HG03159 (cell line): Measurements from ENCODE around the gene CYP2A6.
"Not testable (repeated sequence)": the region's sequence is repeated elsewhere in the genome, so short reads cannot be mapped to it uniquely, and the experiment has no call there.

Source experiments
- ATAC-seq: cut with Tn5 transposase; IDR thresholded peaks from one replicate; pipeline ENCODE4 v1.9.1; 2021; ENCODE audit warnings: mild to moderate bottlenecking, moderate library complexity; ENCODE audit not compliant: unreplicated experiment

The CYP2A6 gene

DNA sequence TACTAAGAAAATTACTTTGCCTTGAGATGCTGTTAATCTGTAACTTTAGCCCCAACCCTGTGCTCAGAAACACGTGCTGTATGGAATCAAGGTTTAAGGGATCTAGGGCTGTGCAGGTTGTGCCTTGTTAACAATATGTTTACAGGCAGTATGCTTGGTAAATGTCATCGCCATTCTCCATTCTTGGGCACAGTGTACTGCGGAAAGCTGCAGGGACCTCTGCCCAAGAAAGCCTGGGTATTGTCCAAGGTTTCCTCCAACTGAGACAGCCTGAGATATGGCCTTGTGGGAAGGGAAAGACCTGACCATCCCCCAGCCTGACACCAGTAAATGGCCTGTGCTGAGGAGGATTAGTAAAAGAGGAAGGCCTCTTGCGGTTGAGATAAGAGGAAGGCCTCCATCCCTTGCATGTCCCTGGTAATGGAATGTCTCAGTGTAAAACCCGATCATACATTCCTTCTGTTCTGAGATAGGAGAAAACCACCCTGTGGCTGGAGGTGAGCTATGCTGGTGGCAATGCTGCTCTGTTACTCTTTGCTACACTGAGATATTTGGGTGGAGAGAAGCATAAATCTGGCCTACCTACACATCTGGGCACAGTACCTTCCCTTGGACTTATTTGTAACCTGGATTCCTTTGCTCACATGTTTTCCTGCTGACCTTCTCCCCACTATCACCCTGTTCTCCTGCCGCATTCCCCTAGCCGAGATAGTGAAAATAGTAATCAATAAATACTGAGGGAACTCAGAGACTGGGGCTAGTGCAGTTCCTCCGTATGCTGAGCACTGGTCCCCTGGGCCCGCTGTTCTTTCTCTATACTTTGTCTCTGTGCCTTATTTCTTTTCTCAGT lies 27.3 kb downstream of the CYP2A6 start:
- not testable (repeated sequence) for ATAC-seq

DNA sequence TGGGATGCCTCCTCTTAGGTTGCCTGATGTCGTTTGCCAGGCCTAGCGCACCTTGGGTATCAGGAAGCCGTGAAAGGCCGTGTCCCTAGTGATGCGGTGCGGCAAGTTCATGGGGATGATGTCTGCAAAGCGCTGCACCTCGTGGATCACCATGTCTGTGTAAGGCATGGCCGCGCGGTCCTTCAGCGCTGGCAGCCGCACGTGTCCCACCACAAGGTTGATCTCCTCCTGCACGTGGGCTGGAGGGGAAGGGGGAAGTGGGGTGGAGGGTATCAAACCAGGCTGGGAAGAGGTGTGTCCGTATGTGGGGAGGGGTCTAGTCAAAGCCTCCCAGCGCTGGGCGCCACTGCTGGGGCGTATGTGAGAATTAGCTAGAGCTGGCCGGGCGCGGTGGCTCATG lies 28.1 kb downstream of the CYP2A6 start:
- no peak for ATAC-seq

DNA sequence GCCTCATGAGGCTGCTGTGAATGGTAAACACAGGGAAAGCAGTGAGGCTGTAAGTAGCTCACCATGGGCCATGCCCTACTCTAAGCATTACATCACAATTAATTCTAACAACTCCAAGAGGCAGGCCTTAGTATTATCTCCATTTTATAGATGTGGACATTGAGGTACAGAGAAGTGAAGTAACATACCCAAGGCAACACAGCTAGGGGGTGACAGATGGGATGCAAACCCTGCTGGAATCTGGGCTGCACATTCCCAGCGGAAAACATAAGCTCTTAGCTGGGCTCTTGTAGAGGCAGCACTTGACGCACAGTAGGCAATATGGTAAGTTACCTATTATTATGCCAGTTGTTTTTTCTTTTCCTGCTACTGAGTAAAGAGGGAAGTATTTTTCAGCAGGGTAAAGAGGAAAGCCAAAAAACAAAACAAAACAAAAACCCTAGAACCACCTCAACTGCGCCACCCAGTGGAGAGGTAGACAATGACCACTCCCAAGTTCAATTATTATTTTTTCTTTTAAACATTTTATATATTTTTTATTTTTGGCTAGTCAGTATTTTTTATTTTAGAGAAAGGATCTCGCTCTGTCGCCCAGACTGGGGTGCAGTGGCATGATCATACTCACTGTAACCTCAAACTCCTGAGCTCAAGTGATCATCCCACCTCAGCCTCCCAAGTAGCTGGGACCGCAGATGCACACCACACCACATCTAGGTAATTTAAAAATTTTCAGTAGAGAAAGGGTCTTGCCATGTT lies 30.6 kb downstream of the CYP2A6 start:
- ATAC-seq = not testable (repeated sequence)

DNA sequence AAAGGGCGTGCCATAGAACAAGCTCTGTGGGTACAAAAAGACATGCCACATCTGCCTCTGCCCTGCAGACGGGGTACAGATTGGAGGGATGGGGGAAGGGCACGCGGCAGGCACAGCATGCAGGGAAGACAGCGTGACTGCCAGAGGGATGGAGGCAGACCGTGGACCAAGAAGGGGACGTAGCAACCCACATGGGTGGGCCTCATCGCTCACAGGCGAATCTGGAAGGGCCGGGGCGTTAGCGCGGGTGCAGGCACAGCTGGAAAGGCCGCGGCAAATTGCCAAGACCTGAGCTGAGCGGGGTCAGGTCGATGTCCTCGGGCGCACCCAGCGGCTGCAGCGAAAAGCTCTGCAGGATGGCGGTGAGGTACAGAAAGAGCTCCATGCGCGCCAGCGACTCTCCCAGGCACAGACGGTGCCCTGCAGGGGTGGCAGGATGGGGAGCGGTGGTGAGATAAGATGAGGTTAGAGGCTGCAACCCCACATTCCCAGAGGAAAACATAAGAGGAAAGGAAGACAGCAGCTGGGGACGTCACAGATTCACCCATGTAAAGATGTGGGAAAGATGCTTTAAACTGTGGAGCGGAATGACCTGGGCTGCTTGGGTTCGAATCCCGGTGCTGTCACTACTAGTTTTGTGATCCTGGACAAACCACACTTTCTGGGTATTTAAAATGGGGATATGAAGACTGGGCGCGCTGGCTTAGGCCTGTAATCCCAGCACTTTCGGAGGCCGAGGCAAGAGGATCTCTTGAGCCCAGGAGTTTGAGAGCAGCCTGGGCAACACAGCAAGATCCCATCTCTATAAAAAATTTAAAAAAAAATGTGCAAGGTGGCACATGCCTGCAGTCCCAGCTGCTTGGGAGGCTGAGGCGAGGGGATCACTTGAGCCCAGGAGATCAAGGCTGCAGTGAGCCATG lies 31.5 kb downstream of the CYP2A6 start:
- ATAC-seq = not testable (repeated sequence)

DNA sequence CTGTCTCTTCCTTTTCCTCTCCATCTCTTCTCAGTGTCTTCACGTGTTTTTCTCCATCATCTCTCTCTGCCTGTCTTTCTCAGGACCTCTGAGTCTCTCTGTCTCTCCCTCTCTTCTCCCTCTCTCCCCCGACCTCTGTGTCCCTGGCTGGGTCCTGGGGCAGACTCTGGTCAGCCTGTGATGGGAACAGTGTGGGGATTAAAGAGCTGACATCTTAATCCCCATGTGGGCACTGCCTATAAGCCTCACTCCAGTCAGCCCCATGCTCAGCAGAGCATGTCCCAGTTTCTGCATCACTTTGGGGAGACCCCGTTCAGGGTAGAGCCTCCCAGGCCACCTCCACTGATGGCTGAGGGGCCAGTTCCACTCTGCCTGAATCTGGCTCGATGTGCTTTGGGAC lies 35.0 kb downstream of the CYP2A6 start:
- no peak for ATAC-seq

DNA sequence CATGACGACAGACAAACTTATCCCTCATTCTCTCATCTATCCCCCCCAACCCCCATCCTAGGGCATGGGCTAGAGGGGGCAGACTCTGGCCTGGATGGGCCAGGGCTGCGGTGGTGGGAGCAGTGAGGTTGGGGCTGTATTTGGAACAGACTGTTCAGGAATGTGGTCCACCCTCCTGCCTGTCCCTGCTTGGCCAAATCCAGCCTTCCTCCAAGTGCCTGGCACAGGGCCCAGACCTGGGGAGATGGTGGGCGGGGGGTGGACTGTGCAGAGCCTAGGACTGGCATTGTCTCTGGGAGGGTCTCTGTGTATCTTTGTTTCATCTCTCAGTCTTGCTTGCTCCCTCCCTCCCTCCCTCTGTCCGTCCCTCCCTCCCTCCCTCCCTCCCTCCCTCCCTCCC lies 37.1 kb downstream of the CYP2A6 start:
- no peak for ATAC-seq

DNA sequence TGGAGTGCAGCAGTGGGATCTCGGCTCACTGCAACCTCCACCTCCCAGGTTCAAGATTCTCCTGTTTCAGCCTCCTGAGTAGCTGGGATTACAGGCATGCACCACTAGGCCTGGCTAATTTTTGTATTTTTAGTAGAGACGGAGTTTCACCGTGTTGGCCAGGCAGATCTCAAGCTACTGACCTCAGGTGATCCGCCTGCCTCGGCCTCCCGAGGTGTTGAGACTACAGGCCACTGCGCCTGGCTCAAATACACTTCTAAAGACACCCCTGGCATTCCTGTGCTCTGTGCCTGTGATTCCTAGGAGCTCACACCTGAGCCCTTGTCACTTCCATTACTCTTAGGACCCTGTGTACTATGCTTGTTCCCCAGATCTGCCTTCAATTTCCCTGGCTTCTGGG lies 37.7 kb downstream of the CYP2A6 start:
- not testable (repeated sequence) for ATAC-seq

DNA sequence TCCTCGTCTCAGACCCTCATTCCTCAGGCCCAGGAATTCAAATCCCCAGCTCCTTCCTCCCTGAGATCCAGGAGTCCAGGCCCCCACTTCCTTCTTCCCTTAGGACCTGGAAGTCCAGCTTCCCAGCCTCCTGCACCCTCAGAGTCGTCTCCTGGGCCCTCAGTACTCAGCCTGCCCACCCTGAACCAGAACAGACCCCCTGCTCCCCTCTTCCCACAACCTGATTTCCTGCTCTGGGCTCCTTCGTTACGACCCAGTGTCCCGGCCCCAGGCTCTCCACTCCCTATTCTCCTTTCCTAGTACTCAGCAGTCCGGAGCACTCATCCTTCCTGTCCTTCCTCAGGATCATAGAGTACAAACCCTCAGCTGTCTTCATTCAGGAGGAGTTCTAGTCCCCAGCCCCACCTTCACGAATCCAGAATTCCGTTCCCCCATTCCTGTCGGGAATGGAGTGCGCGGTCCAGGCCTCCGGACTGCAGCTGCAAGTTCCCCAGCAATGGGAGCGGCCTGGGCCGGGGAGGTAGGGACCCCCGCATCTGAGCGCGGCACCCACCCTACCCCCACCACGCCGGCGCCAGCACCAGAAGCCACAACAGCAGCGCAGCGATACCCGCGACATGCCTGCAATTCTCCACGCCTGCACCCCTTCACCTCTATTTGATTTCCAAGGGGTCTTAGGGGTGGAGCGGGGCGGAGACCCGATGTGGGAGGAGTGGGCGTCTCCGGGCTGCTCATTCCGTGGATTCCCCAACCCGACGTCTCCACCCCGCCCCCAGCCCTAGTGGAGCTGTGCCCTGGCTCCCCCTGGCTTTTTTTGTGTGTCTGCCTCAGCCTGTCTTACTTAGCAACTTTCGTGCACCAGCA lies 38.5 kb downstream of the CYP2A6 start:
- no peak for ATAC-seq

DNA sequence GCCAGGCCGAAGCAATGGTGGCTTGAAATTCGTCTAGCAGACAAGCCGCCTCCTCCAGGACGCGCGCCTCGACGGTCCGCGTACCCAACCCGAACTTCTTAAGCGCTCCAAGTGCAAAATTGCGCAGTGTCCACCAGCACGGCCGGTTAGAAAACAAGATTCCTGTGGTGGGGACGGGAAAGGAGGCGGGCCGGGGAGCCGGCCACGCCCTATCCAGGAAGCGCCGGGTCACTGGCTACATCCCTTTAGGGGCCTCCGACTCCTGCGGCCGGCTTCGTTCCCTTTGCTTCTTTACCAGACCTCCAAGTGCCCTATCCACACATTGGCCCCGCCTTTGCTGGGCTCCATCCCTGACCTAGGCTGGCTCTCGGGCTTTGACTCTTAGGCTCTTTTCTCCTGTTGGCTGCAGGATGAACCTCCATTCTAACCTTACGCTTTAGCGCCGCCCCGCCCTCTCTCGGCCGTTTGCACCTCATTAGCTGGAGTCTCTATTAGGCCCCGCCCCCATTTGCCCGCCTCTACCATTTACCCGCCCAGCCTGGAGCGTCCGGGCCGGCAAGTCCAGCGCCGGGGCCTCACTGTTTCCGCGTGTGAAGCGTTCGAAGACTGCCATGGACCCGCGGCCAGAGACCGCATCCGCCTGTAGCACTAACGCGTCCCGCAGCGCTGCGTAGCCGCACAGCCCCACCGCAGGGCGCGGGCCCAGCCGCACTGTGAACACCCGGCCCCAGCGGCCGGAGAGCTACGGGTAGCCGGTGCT lies 39.4 kb downstream of the CYP2A6 start:
- ATAC-seq = peak; percentile 56

DNA sequence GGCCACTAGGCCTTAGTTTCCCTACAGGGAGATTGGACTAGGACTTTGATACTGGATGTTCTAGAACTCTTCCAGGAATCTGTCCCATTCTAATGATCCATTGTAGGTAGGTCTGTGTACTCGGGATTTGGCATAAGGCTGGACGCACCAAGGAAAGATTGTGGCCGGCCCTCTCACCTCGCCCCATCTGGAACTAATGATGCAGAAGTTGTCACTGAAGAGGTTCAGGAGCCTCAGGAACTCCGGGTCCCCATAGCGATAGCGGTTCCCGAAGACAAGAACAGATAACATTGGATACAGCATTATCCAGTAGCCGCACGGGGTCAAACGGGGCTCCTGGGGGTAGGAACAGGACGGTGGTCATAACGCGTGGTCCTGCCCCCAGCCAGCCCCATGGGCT lies 40.1 kb downstream of the CYP2A6 start:
- no peak for ATAC-seq

DNA sequence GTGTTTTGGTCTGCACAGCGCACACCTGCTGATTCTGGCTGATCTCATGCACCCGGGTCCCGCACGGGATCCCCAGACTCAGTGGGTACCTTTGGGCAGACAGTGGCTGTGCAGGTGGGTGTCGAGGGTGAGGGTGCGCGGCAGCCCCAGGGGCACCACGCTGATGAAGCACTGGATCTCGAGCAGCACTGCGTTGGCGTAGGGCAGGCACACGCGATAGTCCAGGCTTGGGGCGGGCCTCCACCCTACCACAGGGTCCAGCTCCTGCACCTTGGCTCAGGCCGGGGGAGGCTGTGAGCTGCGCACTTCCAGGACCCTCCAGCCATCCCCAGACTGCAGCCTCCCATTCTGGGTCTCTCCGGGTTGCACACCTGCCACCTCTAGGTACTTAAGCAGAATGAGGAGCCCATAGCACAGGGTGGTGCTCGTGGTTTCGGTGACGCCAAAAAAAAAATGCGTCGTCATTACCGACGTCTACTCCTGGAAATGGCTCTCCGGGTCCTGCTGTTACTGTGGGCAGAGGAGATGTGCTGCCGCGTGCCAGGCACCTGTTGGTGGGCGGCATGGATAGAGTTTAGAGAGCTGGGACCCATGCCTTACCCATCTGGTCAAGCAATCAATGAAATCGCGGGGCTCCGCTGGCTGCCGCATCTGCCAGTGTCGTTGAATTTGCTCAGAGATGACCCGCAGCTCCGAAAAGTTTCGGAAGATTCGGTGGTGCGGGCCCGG lies 40.7 kb downstream of the CYP2A6 start:
- ATAC-seq = no peak

DNA sequence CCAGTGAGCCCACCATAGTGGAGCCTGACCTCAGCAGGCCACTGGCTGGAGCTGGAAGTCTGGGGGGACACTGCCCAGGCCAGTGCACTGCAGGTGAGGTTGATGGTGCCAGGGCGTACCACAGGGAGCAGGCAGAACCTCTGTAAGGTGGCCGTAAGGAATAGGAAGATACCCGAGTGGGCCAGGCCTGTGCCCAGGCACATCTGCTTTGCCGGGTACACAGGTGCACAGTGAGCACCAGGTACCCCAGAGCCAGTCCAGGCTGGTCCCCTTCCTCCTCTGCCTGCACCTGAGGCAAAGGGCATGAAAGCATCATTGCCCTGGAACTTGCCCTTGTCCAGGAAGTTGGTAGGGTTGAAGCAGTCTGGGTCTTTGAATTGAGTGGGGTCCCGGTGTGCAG lies 41.8 kb downstream of the CYP2A6 start:
- no peak for ATAC-seq

DNA sequence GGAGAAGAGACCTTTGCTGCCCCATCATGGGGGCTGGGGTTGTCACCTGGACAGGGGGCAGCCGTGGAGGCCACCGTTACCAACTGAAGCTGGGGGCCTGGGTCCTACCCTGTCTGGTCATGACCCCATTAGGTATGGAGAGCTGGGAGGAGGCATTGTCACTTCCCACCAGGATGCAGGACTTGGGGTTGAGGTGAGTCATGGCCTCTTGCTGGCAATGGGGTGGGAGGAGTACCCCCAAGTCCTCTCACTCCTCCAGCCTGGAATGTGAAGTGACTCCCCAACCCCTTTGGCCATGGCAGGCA lies 42.3 kb downstream of the CYP2A6 start:
- ATAC-seq = no peak

DNA sequence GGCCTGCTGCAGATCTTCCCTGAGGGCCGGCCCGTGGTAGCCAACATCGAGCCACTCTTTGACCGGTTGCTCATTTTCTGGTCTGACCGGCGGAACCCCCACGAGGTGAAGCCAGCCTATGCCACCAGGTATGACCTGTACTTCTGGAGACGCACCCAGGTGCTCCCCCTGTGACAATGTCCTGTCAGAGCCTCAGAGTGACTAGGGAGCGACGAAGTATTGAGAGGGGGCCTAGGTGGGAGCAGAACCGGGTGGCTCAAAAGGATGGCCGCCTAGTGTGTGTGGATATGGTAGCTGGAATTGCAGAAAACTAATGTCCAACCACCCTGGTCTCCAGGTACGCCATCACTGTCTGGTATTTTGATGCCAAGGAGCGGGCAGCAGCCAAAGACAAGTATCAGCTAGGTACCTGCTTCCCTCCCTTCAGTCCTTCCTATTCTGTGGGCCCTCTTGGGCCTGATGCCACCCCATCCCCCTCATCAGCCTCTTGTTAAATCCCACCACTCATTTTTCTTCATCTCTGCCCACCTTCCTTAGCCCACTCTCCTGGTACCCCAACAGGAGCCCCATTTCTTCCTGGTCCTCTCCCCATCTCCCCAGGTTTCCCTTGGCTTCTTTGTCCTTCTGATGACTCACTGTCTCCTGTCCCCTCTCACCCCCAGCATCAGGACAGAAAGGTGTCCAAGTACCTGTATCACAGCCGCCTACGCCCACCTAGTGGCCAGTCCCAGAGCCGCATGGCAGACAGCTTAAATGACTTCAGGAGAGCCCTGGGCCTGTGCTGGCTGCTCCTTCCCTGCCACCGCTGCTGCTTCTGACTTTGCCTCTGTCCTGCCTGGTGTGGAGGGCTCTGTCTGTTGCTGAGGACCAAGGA lies 42.9 kb downstream of the CYP2A6 start:
- no peak for ATAC-seq

DNA sequence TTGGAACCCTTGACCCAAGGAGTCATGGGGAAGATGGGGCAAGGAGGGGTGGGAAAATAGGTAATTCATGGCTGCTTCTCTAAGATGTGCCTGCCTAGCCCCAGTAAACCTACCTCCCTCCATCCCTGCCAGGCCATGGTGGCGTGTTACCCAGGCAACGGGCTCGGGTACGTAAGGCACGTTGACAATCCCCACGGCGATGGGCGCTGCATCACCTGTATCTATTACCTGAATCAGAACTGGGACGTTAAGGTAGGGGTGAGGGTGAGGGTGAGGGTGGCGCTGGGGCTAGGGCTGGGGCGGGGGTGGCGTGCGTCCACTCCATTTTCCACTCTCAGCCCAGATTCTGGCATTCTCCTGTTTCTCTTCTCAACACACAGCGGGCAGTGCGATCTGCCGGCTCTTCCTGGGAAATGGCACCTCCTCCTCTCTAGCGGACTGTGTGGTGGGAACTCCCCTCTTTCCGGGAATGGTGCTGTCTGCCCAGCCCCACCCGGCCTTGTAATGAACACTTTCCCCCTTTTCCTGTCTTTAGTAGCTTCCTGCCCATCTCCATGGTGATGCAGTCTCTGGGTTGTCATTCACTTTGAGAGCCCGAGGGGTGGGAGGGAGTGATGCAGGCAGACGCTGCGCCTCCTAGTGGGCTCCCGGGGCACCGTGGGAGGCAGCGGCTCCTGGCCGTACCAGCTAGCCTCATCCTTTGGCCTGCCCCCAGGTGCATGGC lies 43.7 kb downstream of the CYP2A6 start:
- peak; percentile 40 for ATAC-seq

DNA sequence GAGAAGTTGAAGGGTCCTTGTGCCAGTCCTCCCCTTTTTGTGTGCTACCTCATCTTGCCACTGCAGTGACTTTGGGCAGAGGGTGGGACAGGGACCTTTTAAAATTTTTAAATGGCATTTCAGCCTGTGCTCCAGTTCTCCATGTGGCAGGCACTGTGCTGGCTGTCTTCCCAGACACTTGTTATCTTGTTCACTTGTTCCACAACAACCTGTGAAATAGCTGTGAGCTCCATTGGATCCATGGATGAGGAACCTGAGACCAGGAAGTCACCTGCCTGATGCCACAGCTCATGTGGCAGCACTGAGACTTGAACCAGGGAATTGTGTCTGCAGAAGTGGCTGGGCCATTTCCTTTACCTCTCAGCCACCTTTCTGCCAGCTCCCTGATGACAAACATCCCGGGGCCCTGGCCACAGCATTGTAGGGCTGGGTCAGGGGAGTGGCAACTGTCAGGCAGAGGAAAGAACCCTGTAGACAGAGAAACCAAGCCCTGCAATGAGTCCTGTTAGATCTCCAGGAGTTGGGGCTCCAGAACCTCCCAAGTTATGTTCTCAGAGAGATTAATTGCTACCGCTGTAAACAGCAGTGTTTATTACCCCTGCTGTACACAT lies 44.9 kb downstream of the CYP2A6 start:
- ATAC-seq = no peak

DNA sequence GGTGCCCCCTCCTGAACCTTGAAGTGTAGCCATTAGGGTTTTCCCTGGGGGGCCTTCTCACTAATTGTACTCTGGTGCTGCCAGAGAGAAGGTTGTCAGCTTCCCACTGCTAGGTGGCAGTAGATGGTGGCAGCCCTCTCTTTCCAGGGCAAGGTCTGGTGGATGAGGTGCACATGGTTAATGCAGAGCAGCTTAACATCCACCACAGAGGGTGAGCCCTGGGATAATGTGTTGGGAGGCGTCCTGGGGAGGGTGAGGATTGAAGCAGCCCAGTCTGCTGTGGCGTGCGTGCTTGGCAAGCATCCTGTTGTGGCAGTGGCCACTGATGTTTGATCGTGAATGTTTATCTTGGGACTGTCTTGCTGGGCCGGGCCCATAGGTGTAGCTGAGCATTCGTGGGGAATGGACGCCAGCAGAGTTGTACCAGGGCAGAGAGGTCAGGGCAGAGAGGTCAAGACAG lies 45.4 kb downstream of the CYP2A6 start:
- ATAC-seq = no peak
